WTC11 (cell line): ENCODE measurements around the gene CCNA2. TPM values are rescaled to one million over a fixed set of nuclear protein-coding genes. Genes with fewer than 3 reads are reported as not detected.

Source experiments
- ATAC-seq: fragments of 200-7000 bp; cut with Tn5 transposase; 2 replicates; pipeline ENCODE4 v1.10.0; 2021; ENCODE audit warnings: mild to moderate bottlenecking, moderate library complexity
- CTCF ChIA-PET: fragments of 300-600 bp; sonication (Branson Sonifier 250); formaldehyde crosslinking; loops from one replicate; lab custom pipeline; 2021; ENCODE audit warnings: antibody characterized with exemption; lab: Charles Lee
- POLR2A ChIA-PET: fragments of 350-600 bp; sonication (Branson Sonifier 250); formaldehyde crosslinking; loops from one replicate; lab custom pipeline; 2021; ENCODE audit warnings: antibody characterized with exemption; lab: Charles Lee
- DNase-seq: peaks from one replicate; pipeline ENCODE4 v3.0.0; 2021; ENCODE audit warnings: low spot score
- H3K27ac Mint-ChIP-seq: 2 replicates; pipeline ENCODE4 v1.8.0; 2021; ENCODE audit warnings: mixed read lengths
- H3K27me3 Mint-ChIP-seq: 2 replicates; pipeline ENCODE4 v1.8.0; 2021; ENCODE audit warnings: low read depth, mild to moderate bottlenecking, moderate library complexity, mixed read lengths
- H3K36me3 Mint-ChIP-seq: 2 replicates; pipeline ENCODE4 v1.8.0; 2021; ENCODE audit warnings: mixed read lengths
- H3K4me1 Mint-ChIP-seq: 2 replicates; pipeline ENCODE4 v1.8.0; 2022; ENCODE audit warnings: mixed read lengths
- H3K4me3 Mint-ChIP-seq: 2 replicates; pipeline ENCODE4 v1.8.0; 2021; ENCODE audit warnings: mild to moderate bottlenecking, moderate library complexity, mixed read lengths
- H3K9me3 Mint-ChIP-seq: 2 replicates; pipeline ENCODE4 v1.8.0; 2021; ENCODE audit warnings: mixed read lengths
- ATF3 ChIP-seq: sonication (generic); formaldehyde crosslinking; conservative IDR thresholded peaks from 2 replicates; pipeline ENCODE4 v1.8.1; 2022; ENCODE audit warnings: mild to moderate bottlenecking, missing genetic modification reagents
- CREB1 ChIP-seq: sonication (generic); formaldehyde crosslinking; IDR thresholded peaks from 2 replicates; pipeline ENCODE4 v1.8.0; 2023; ENCODE audit warnings: mild to moderate bottlenecking, missing genetic modification reagents
- ELF4 ChIP-seq: sonication (generic); formaldehyde crosslinking; IDR thresholded peaks from 2 replicates; pipeline ENCODE4 v1.8.1; 2022; ENCODE audit warnings: low read depth, mild to moderate bottlenecking, moderate library complexity, missing genetic modification reagents
- EMX1 ChIP-seq: fragments of 250-450 bp; sonication (Bioruptor Pico); IDR thresholded peaks from 2 replicates; pipeline ENCODE4 v1.8.0; 2021; ENCODE audit warnings: mild to moderate bottlenecking
- ETV6 ChIP-seq: sonication (generic); formaldehyde crosslinking; IDR thresholded peaks from 2 replicates; pipeline ENCODE4 v1.8.1; 2022; ENCODE audit warnings: mild to moderate bottlenecking, missing genetic modification reagents
- GTF2I ChIP-seq: fragments of 250-450 bp; sonication (Bioruptor Pico); conservative IDR thresholded peaks from 2 replicates; pipeline ENCODE4 v1.4.0; 2021; ENCODE audit warnings: mild to moderate bottlenecking
- IRF2 ChIP-seq: sonication (generic); formaldehyde crosslinking; IDR thresholded peaks from 2 replicates; pipeline ENCODE4 v1.8.0; 2022; ENCODE audit warnings: low read depth, missing genetic modification reagents, borderline replicate concordance
- JAZF1 ChIP-seq: fragments of 250-450 bp; sonication (Bioruptor Pico); IDR thresholded peaks from 2 replicates; pipeline ENCODE4 v1.9.0; 2021; ENCODE audit warnings: moderate library complexity, mild to moderate bottlenecking, inconsistent platforms
- JUN ChIP-seq: sonication (generic); formaldehyde crosslinking; IDR thresholded peaks from 2 replicates; pipeline ENCODE4 v1.8.0; 2023; ENCODE audit warnings: mild to moderate bottlenecking, missing genetic modification reagents
- MYBL2 ChIP-seq: sonication (generic); formaldehyde crosslinking; IDR thresholded peaks from 2 replicates; pipeline ENCODE4 v1.8.1; 2023; ENCODE audit warnings: mild to moderate bottlenecking, moderate library complexity, missing genetic modification reagents
- NR2C2 ChIP-seq: sonication (generic); formaldehyde crosslinking; IDR thresholded peaks from 2 replicates; pipeline ENCODE4 v1.8.0; 2022; ENCODE audit warnings: mild to moderate bottlenecking, missing genetic modification reagents
- OVOL2 ChIP-seq: fragments of 250-450 bp; sonication (Bioruptor Pico); IDR thresholded peaks from 2 replicates; pipeline ENCODE4 v1.9.0; 2021; ENCODE audit warnings: mild to moderate bottlenecking, borderline replicate concordance
- PRRX2 ChIP-seq: fragments of 250-450 bp; sonication (Bioruptor Pico); IDR thresholded peaks from 2 replicates; pipeline ENCODE4 v1.8.0; 2021; ENCODE audit warnings: mild to moderate bottlenecking
- SMAD3 ChIP-seq: sonication (generic); formaldehyde crosslinking; IDR thresholded peaks from 2 replicates; pipeline ENCODE4 v1.8.0; 2022; ENCODE audit warnings: missing genetic modification reagents, mild to moderate bottlenecking, borderline replicate concordance
- SP1 ChIP-seq: sonication (generic); formaldehyde crosslinking; conservative IDR thresholded peaks from 2 replicates; pipeline ENCODE4 v1.8.1; 2022; ENCODE audit warnings: missing genetic modification reagents
- STAT6 ChIP-seq: sonication (generic); formaldehyde crosslinking; conservative IDR thresholded peaks from 2 replicates; pipeline ENCODE4 v1.8.1; 2023; ENCODE audit warnings: mild to moderate bottlenecking, low read depth, missing genetic modification reagents, moderate library complexity
- TEAD1 ChIP-seq: sonication (generic); formaldehyde crosslinking; IDR thresholded peaks from 2 replicates; pipeline ENCODE4 v1.8.0; 2022; ENCODE audit warnings: mild to moderate bottlenecking, missing genetic modification reagents
- TEAD4 ChIP-seq: sonication (generic); formaldehyde crosslinking; IDR thresholded peaks from 2 replicates; pipeline ENCODE4 v1.8.0; 2022; ENCODE audit warnings: mild to moderate bottlenecking, missing genetic modification reagents
- USF2 ChIP-seq: sonication (generic); formaldehyde crosslinking; IDR thresholded peaks from 2 replicates; pipeline ENCODE4 v1.8.1; 2023; ENCODE audit warnings: mild to moderate bottlenecking, missing genetic modification reagents, moderate library complexity
- ZNF219 ChIP-seq: sonication (generic); formaldehyde crosslinking; IDR thresholded peaks from 2 replicates; pipeline ENCODE4 v1.8.0; 2023; ENCODE audit warnings: missing genetic modification reagents, mild to moderate bottlenecking, borderline replicate concordance
- ZNF232 ChIP-seq: sonication (generic); formaldehyde crosslinking; IDR thresholded peaks from 2 replicates; pipeline ENCODE4 v1.8.0; 2022; ENCODE audit warnings: mild to moderate bottlenecking, missing genetic modification reagents
- ZNF263 ChIP-seq: sonication (generic); formaldehyde crosslinking; IDR thresholded peaks from 2 replicates; pipeline ENCODE4 v1.8.1; 2022; ENCODE audit warnings: low read depth, mild to moderate bottlenecking, moderate library complexity, missing genetic modification reagents
- ZNF317 ChIP-seq: sonication (generic); formaldehyde crosslinking; IDR thresholded peaks from 2 replicates; pipeline ENCODE4 v1.8.1; 2023; ENCODE audit warnings: low read depth, mild to moderate bottlenecking, moderate library complexity, missing genetic modification reagents, borderline replicate concordance
- ZNF396 ChIP-seq: fragments of 250-450 bp; sonication (Bioruptor Pico); IDR thresholded peaks from 2 replicates; pipeline ENCODE4 v1.8.0; 2021; ENCODE audit warnings: mild to moderate bottlenecking, moderate library complexity, borderline replicate concordance
- ZNF416 ChIP-seq: fragments of 250-450 bp; sonication (Bioruptor Pico); IDR thresholded peaks from 2 replicates; pipeline ENCODE4 v1.9.0; 2021; ENCODE audit warnings: mild to moderate bottlenecking, inconsistent platforms
- ZNF532 ChIP-seq: fragments of 250-450 bp; sonication (Bioruptor Pico); IDR thresholded peaks from 2 replicates; pipeline ENCODE4 v1.9.0; 2021; ENCODE audit warnings: mild to moderate bottlenecking, borderline replicate concordance
- total RNA-seq: library from RNA; stranded (reverse); gene quantifications from 3 replicates; pipeline ENCODE4 v1.2.3, GENCODE V29; 2021
- TF ChIP-seq, protein P1 (sequence below): sonication (generic); formaldehyde crosslinking; IDR thresholded peaks from 2 replicates; pipeline ENCODE4 v1.8.0; 2022; ENCODE audit warnings: mild to moderate bottlenecking, missing genetic modification reagents
- TF ChIP-seq, protein P2 (sequence below): sonication (generic); formaldehyde crosslinking; IDR thresholded peaks from 2 replicates; pipeline ENCODE4 v1.8.1; 2023; ENCODE audit warnings: mild to moderate bottlenecking, moderate library complexity, missing genetic modification reagents

The CCNA2 gene
- total RNA-seq, 1 experiment from 2014 or later, result 95.1 TPM

DNA sequence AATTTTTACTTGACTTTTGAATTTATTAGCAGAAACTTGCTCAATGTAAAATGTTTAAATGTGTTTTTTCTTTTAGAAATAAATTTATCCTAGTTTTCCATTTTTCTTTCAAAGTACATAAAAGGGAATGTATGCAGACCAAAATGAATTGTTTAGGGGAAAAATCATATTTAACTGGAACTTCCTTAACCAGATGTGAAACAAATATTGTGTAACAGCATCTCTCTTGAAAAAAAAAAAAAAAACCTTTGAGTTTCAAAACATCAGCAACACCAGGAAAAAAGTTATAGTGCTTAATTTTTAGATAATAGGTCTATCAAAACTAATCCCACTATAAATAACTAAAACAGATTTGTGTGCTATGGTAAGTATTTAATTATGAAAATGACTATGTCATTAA lies 14.5 kb upstream of the CCNA2 start:
- no peak for TF ChIP-seq ZNF219 (CRISPR knock-in tag)
- no peak for TF ChIP-seq EMX1 (CRISPR knock-in tag)
- no peak for TF ChIP-seq ELF4 (CRISPR knock-in tag)
- no peak for TF ChIP-seq GTF2I (CRISPR knock-in tag)
- no peak for TF ChIP-seq ZNF396
- no peak for TF ChIP-seq SP1 (CRISPR knock-in tag)
- no peak for TF ChIP-seq ZNF317 (CRISPR knock-in tag)
- TF ChIP-seq OVOL2 (CRISPR knock-in tag), result no peak
- TF ChIP-seq MYBL2 (CRISPR knock-in tag), result no peak
- no peak for TF ChIP-seq ETV6
- TF ChIP-seq ZNF532 (CRISPR knock-in tag), result no peak
- no peak for TF ChIP-seq ZNF263 (CRISPR knock-in tag)
- no peak for TF ChIP-seq ZNF232 (CRISPR knock-in tag)
- no peak for TF ChIP-seq ZNF416 (CRISPR knock-in tag)
- TF ChIP-seq IRF2, result no peak
- no peak for TF ChIP-seq JAZF1 (CRISPR knock-in tag)
- TF ChIP-seq PRRX2 (CRISPR knock-in tag), result no peak
- TF ChIP-seq TEAD1 (CRISPR knock-in tag), result no peak
- Mint-ChIP-seq H3K36me3 (peaks cover 15% of the 10 kb centered on the region), H3K4me3 (no peak overlapping the region), H3K4me1 (no peaks in the 10 kb centered on the region), H3K27ac (no peak overlapping the region), H3K9me3 (peaks cover 5% of the 10 kb centered on the region; the same call in 1 of the 2 replicates), H3K27me3 (no peaks in the 10 kb centered on the region)
- DNase-seq (no peak), ATAC-seq (no peak)
- ChIA-PET CTCF (no interaction called here), POLR2A (no interaction called here)

GRCh38 chr4:121829511-121829910 lies 5.8 kb upstream of the CCNA2 start:
- no peaks in the 10 kb centered on the region for H3K4me1 Mint-ChIP-seq
- CTCF ChIA-PET, result no interaction called here
- H3K9me3 Mint-ChIP-seq, result no peaks in the 10 kb centered on the region
- no peaks in the 10 kb centered on the region for H3K27me3 Mint-ChIP-seq
- no peak for DNase-seq
- no peak for ATAC-seq
- H3K36me3 Mint-ChIP-seq, result no peaks in the 10 kb centered on the region
- no peak overlapping the region for H3K4me3 Mint-ChIP-seq
- no peak overlapping the region for H3K27ac Mint-ChIP-seq
- POLR2A ChIA-PET, result no interaction called here
- TF ChIP-seq, protein P1, sequence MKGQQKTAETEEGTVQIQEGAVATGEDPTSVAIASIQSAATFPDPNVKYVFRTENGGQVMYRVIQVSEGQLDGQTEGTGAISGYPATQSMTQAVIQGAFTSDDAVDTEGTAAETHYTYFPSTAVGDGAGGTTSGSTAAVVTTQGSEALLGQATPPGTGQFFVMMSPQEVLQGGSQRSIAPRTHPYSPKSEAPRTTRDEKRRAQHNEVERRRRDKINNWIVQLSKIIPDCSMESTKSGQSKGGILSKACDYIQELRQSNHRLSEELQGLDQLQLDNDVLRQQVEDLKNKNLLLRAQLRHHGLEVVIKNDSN (CRISPR knock-in tag), result no peak
- no peak for TF ChIP-seq SMAD3 (CRISPR knock-in tag)
- TF ChIP-seq ZNF416 (CRISPR knock-in tag), result no peak
- TF ChIP-seq ZNF263 (CRISPR knock-in tag), result no peak
- TF ChIP-seq, protein P2, sequence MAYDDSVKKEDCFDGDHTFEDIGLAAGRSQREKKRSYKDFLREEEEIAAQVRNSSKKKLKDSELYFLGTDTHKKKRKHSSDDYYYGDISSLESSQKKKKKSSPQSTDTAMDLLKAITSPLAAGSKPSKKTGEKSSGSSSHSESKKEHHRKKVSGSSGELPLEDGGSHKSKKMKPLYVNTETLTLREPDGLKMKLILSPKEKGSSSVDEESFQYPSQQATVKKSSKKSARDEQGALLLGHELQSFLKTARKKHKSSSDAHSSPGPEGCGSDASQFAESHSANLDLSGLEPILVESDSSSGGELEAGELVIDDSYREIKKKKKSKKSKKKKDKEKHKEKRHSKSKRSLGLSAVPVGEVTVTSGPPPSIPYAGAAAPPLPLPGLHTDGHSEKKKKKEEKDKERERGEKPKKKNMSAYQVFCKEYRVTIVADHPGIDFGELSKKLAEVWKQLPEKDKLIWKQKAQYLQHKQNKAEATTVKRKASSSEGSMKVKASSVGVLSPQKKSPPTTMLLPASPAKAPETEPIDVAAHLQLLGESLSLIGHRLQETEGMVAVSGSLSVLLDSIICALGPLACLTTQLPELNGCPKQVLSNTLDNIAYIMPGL (CRISPR knock-in tag), result no peak
- no peak for TF ChIP-seq USF2 (CRISPR knock-in tag)
- no peak for TF ChIP-seq TEAD4 (CRISPR knock-in tag)
- no peak for TF ChIP-seq CREB1 (CRISPR knock-in tag)
- no peak for TF ChIP-seq OVOL2 (CRISPR knock-in tag)
- TF ChIP-seq JUN (CRISPR knock-in tag), result no peak
- TF ChIP-seq ATF3 (CRISPR knock-in tag), result no peak
- no peak for TF ChIP-seq ZNF219 (CRISPR knock-in tag)
- TF ChIP-seq STAT6 (CRISPR knock-in tag), result no peak
- no peak for TF ChIP-seq NR2C2 (CRISPR knock-in tag)
